GM19372 (cell line): ENCODE results near the gene RUNX1.
"Not testable (repeated sequence)": the region's sequence is repeated elsewhere in the genome, so short reads cannot be mapped to it uniquely, and the experiment has no call there.

Source experiments
- ATAC-seq: cut with Tn5 transposase; IDR thresholded peaks from one replicate; pipeline ENCODE4 v1.9.1; 2021; ENCODE audit warnings: mild to moderate bottlenecking, low read depth, moderate library complexity; ENCODE audit not compliant: unreplicated experiment

The RUNX1 gene

GRCh38 chr21:34974162-34974981, 74.7 kb downstream of the RUNX1 start:
- ATAC-seq, result no peak

DNA sequence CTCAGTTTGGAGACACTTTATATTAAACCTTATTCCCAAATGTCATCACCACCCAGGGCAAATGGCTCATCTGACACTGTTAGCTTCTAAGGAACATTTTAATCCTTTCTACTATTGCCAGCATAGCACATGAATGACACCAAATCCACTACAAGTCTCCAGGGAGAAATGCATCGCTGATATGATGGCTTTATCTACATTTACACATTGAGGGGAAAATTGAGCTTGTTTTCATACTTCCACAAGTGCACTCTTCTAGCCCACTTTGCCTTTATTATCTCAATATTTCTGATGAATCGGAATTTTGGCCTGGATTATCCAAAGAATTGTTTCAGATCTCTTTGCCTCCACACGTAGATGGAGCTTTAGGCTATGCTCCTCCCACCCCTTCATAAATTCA, 75.4 kb downstream of the RUNX1 start:
- no peak for ATAC-seq

- no peak for ATAC-seq
These were observed 77.4 kb downstream of the RUNX1 start for GRCh38 chr21:34971656-34972055.

DNA sequence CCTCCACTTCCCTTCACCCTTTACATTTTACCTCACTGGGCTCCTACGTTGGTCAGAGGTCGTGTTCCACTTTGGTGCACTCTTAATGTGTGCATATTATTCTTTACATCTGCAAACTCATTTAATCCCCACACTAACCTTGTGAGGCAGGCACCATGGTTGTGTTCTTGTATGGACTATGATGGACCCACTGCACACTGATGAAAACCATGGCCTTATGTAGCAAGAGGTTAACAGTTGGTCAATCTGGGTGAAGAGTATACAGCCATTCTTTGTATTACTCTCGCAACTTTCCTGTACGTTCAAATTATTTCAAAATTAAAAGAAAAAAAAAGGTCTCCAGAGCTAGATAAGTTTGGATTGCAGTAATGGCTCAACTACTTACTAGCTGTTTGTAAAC, 78.5 kb downstream of the RUNX1 start:
- ATAC-seq, result no peak

GRCh38 chr21:34970167-34970500, 79.0 kb downstream of the RUNX1 start:
- no peak for ATAC-seq

DNA sequence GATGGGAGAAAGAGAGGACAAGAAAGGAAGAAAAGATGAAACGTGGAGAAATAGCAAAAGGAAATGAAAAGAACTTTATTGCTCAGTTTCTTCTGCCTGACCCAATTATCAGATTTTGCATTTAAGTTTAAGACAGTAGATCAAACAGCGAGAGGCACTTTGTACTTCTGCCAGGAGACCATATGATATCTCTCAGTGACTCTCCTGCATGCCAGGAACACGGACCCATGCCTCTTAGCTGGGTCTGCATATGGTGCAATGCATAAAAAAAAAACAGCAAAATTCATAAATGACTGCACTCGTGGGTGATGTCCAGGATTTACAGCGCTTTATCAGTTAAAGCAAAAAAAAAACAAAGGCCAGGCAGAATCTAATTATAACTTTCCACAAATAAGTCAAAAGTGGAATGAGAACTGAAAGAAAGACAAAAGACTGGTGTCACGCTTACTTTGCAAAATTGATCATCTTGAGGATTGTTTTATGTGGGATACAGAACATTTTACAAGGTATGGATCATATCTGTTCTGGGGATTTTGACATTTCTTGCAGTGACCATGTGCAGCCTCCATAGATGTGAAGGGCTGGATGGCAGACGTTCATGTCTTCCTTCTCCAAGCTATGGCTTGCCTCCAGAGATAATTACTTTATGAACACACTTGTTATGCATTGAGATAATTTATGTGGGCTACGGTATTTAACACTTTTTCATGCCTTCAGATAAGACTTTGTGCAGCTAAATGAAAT, 79.5 kb downstream of the RUNX1 start:
- no peak for ATAC-seq

DNA sequence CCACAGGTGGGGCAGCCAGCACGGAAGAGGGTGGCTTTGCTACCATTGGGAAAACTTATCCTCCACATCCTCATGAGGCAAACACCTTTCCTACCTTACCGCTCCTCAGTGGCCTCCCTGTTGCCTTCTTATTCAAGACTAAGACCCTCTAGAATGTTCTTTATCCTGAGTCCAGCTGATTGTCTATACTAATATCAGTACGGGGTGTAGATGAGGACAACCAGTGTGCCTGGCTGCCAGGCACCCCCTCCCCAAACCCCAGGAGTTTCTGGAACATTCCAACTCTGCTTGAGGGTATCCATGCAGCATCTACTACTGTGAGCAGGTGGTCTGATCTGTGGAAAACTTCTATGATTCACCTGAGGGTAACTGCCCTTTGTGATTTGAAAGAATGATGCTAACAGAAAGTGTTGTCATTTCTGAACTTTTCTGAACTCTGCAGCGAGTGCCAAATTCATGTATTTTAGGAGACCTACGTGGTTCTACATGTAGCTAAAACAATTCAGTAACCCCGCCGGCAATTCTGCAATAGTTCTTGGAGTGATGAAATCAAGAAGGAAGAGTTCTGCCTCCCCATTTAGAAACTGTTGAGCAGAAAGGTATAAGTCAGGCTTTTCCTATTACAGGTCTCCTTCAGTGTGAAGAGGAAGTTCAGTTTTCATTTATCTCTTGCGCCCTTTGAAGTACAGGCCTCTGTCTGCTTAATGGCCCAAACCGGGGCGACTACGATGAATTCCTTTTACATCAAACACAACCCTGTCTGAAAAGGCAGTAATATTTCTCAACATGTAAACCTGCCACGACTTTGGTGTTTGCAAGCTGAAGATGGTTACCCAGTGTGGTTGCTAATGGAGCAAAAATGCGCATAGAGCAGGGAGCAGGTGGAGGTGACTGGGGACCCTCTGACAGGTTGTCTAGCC, 80.4 kb downstream of the RUNX1 start:
- ATAC-seq, result no peak

- no peak for ATAC-seq
These were observed 81.4 kb downstream of the RUNX1 start for GRCh38 chr21:34967509-34968289.

GRCh38 chr21:34966881-34967280, 82.2 kb downstream of the RUNX1 start:
- not testable (repeated sequence) for ATAC-seq

DNA sequence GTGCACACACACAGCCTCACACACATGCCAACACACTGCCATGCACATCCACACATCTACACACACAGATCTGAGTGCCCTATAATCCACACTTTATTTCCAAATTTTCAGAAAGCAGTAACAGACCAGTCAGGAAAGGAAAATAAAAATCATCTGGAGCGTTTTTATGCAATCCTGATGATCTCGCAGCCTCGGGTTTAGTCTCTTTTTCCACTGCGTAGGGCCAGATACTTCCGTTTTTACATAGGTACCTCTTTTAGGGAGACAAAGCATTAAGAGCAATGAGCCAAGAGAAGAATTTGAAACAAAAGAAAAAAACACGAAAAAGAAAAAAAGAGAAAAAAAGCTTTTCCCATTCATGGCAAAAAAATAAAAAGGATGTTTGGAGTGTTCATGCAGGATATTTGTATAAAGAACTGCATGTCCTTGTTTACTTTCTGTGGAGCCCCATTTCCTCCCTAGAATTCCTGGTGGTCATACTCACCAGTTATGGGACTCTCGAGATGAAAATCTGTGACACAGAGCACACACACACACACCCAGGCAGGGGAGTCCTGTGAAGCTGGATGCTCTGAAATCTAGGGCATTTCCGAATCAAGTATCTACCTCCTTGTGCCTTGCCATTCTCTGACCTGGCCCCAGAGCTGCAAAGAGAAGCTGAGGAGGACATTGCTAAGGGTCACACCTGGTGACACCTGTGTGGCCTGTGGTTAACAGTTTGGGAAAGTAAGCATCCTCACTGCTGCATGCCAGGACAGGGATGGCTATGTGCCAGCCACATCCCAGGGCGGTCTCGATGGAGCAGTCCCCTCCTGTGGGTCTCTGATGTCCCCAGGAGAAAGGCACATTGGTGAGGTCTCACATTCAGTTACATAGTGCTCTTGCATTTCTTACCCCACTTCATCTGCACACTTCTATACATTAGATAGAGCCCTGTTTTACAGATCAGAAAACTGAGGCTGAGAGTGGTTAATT, 83.6 kb downstream of the RUNX1 start:
- no peak for ATAC-seq

GRCh38 chr21:34962586-34963222, 86.4 kb downstream of the RUNX1 start:
- no peak for ATAC-seq

- no peak for ATAC-seq
These were observed 87.0 kb downstream of the RUNX1 start for GRCh38 chr21:34962136-34962535.

GRCh38 chr21:34960687-34961086, 88.4 kb downstream of the RUNX1 start:
- ATAC-seq, result no peak

DNA sequence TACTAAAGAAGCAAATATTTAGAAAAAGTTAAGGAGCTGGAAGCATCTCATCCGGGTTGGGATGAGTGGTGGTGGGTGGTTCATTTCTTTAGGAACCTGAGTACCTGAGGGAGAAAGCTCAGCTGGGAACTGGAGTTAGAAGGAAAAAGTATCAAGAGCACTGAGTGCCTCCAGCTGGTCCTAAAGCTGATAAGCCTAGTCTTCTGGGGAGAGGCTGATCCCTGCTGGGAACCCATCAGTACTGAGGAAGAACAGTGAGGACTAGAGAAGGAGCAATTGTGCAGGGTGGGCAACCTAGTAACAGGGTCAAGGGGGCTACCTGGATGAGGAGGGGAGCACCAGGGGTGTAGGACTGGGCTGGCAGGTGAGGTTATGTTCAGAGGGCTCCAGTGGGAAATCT, 89.5 kb downstream of the RUNX1 start:
- ATAC-seq, result no peak

DNA sequence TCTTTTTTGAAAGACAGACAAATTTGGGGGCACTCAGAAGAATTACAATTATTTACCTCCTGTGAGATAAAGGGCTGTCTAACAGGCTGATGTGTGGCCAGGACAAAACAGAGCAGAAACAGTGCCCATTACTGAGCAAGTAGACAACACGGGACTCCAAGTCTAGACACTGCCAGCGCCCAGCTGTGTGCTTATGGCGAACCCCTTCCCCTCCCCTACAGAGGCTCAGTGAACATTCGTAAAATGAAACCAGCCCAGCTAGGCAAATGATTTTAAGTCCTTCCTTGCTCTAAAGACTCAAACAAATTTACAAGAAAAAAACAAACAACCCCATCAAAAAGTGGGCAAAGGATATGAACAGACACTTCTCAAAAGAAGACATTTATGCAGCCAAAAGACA, 91.1 kb downstream of the RUNX1 start:
- no peak for ATAC-seq

GRCh38 chr21:34956416-34957316, 92.4 kb downstream of the RUNX1 start:
- no peak for ATAC-seq

GRCh38 chr21:34953950-34954349, 95.2 kb downstream of the RUNX1 start:
- ATAC-seq, result no peak

DNA sequence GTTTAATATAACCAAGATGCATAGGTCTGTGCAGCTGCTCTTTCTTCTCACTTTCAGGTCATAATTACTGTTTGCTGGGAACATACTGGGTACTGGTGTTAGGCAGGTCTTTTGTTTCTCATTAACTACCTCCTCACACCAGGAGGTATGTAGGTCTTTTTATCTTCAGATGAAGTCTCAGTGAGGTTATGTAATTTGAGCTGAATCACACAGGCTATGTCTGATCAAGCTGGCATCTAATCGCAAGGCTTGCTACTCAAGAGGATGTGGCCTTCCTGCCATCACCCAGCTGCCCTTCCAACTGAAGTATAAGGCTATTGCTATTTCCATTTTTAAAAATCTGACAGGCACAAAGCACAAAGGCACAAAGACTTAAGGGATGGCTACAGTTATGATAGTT, 96.4 kb downstream of the RUNX1 start:
- ATAC-seq, result no peak
